SKM-1 treated with dmso at 0.1 percent for 144 hours (cell line): ENCODE measurements around the gene HUNK.
A peak's percentile ranks its signal among the peaks of the same experiment; 100 is the strongest.
"Not testable (repeated sequence)": the region's sequence is repeated elsewhere in the genome, so short reads cannot be mapped to it uniquely, and the experiment has no call there.

Experiments used
- DNase-seq: peaks from one replicate; lab custom pipeline; 2025; ENCODE audit not compliant: unreplicated experiment; lab: John Stamatoyannopoulos, UW

Gene HUNK

GRCh38 chr21:31872452-31873274 is at the start of gene HUNK:
Gene HUNK, plus strand, starts transcription at chr21:31873020. Its CDS starts 655 bp downstream, at chr21:31873675.
- no peak for DNase-seq

GRCh38 chr21:31829736-31830472 is 42.9 kb upstream of the HUNK start:
- no peak for DNase-seq

- no peak for DNase-seq
Observed at GRCh38 chr21:31830701-31831100, 42.1 kb upstream of the HUNK start.

GRCh38 chr21:31837041-31837440 is 35.8 kb upstream of the HUNK start:
- DNase-seq: no peak

- DNase-seq: peak; percentile 22
Observed at GRCh38 chr21:31837618-31838390, 35.0 kb upstream of the HUNK start.

GRCh38 chr21:31838586-31839355 is 34.0 kb upstream of the HUNK start:
- DNase-seq: no peak

- no peak for DNase-seq
Observed at GRCh38 chr21:31844206-31844605, 28.6 kb upstream of the HUNK start.

- DNase-seq: no peak
Observed at GRCh38 chr21:31845151-31845729, 27.6 kb upstream of the HUNK start.

GRCh38 chr21:31846690-31847089 is 26.1 kb upstream of the HUNK start:
- no peak for DNase-seq

- no peak for DNase-seq
Observed at GRCh38 chr21:31847761-31848160, 25.1 kb upstream of the HUNK start.

GRCh38 chr21:31848326-31848985 is 24.4 kb upstream of the HUNK start:
- DNase-seq: no peak

GRCh38 chr21:31850886-31851285 is 21.9 kb upstream of the HUNK start:
- no peak for DNase-seq

- DNase-seq: no peak
Observed at GRCh38 chr21:31855180-31855579, 17.6 kb upstream of the HUNK start.

GRCh38 chr21:31857096-31857495 is 15.7 kb upstream of the HUNK start:
- no peak for DNase-seq

GRCh38 chr21:31857631-31858030 is 15.2 kb upstream of the HUNK start:
- not testable (repeated sequence) for DNase-seq

- no peak for DNase-seq
Observed at GRCh38 chr21:31860851-31861250, 12.0 kb upstream of the HUNK start.

- no peak for DNase-seq
Observed at GRCh38 chr21:31862078-31862477, 10.7 kb upstream of the HUNK start.

GRCh38 chr21:31865429-31865970 is 7.3 kb upstream of the HUNK start:
- DNase-seq: no peak

GRCh38 chr21:31866077-31866511 is 6.7 kb upstream of the HUNK start:
- peak; percentile 51 for DNase-seq

GRCh38 chr21:31869750-31870149 is 3.1 kb upstream of the HUNK start:
- no peak for DNase-seq
